Activated CD4-positive, alpha-beta T cell treated with anti-CD3 and anti-CD28 coated beads for 48 hours (primary cell): ENCODE data around the gene SLC44A2.
A peak's percentile ranks its signal among the peaks of the same experiment; 100 is the strongest.
"Not testable (repeated sequence)": the region's sequence is repeated elsewhere in the genome, so short reads cannot be mapped to it uniquely, and the experiment has no call there.

ENCODE experiments used
- DNase-seq: peaks from one replicate; pipeline ENCODE4 v3.0.0-alpha.2; 2020

Gene SLC44A2

DNA sequence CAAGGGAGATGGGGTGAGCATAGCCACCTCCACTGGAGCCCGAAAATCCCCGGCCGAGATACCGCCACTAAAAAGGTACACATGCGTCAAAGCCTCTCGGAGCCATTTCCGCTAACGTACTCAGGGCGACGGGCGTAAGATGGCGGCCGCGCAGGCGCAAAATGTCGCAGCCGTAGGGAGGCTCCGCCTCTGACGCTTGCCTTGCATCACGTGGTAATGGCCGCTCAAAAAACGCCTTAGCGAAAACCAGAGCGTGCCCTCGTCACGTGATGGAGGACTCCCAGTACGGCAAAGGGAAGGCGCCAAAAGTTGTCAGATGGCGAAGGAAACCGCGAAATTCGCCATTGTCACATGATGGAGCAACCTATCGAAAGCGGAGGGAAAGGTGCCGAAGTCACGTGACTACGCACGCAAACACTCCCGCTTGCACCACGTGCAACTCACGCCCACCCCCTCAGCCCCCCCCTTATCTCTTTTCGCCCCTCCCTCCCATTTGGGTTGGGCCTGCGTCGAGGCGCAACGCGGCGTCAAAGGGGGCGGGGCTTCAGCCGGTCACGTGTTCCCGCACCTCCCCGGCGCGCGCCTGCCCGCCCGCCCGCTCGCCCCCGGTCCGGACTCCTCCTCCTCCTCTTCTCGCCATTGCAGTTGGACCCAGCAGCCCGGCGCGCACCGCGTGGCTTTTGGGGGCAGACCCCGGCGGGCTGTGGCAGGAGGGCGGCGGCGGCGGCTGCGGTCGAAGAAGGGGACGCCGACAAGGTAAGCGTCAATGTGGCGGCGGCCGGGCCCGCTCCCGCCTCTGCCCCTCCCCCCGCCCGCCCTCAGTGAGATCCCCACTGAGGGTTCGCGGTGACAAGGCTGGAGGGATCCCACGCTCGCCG is 28.6 kb downstream of the SLC44A2 start, which contains the start of gene ILF3:
Gene ILF3, plus strand, starts transcription at position 615 of the 878 bp plus-strand sequence. CDS start 16,260 bp downstream, outside the sequence.
- peak; percentile 100 for DNase-seq

DNA sequence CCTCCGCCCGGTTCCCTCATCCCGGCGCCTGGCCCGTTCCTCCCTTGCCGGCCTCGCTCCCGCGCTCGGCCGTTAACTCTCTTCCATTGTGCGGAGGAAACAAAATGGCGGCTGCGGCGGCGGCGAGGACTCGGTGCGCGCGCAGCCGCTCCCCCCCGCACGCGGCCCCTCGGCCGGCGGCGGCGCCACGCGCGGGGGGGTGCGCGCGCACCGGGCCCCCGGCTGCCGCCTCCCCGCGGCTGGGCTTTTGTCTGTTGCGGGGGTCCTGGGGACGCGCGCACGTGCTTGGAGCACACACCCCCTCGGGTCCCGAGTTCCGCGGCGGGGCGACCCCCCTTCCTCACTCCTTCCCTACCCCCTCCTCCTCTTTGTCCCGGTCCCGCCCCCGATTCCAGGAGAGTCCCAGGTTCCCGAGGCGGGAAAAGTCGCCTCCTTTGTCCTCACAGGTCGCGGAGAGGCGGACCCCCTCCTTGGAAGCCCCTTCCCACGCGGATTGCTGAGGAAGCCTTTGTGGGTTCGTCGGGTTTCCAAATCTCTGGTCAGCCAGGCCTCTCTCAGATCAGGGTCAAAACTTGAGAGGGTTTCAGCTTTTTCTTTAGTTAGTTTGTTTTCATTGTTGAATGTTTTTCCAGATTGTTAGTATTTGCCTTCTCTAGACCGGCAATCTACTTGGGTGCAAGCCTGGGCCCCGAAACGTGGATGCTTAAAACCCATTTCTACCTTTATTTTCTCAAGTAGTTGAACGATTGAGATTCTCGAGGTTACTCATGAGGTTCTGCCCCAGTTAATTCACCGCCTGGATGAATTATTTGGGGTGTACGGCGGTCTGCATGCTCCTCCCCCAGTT is 29.5 kb downstream of the SLC44A2 start:
- peak; percentile 75 for DNase-seq

DNA sequence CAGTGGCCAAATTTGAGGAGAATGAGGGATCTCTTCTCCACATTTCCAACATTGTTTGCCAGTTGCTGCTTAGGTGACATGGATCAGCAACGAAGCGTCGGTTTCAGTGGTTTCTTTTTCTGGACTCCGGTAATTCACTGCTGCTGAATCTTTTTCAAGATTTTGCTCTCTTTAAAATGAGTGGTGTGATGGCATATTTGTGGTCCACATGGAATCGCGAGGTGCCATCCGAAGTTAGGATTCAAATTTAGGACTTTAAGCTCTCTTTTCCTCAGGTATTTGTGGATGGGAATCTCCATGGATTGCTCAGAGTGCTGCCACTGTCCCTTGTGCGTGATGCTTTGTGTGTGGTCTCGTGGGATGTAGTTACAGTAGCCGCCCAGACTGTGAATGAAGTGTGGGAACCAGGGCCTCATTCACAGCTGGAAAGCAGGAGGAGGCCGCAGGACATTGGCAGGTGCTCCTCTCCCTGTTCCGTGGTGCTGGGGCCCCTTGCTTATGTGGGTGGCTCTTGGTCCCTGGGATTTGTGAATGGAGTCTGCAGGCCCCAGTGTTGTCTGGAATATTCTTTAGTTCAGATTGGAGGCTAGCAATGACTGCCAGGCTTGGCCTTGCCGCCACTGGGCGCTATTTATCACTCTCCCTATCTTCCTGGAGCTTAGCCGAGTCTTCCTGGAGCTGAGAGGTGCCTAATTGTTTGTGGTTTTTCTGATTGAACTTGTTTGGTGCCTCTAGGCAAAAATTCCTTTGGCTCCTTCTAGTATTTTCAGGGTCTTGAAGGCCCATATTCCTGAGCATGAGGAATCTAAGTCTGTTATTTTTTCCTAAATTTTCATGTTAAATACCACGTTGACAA is 30.3 kb downstream of the SLC44A2 start:
- peak; percentile 32 for DNase-seq

DNA sequence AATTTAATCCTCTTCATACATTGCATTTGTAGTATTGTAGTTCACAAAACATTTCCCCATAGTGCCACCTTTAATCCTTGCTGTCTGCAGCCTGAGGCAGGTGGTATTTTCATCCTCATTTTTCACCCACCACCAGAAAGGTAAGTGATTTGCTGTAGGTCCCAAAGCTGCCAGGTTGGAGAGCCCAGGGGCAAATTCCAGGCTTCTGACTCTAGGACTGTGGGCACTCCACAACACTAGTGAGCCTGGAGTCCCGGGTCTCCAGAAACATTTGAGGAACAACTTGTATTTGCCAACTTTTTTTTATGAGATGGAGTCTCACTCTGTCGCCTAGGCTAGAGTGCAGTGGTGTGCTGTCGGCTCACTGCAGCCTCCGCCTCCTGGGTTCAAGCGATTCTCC is 35.0 kb downstream of the SLC44A2 start:
- no peak for DNase-seq

DNA sequence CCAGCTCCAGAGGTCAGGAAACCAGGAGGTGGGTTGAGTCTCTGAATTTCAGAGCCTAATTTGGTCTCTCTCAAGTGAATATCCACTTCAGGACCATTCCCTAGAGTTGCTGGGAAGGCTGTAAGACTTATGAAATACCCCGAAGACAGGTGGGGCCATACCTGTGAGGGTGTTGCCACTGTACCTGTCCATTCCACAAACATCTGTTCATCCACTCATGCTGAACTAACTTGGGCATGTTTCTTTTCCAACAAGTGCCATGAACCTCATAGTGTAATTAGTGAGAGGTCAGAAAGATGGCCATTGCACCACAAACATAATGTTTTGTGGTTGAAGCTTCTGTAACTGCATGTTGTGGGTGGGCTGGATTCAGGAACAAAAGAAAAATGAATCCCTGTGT is 36.6 kb downstream of the SLC44A2 start:
- DNase-seq = no peak

DNA sequence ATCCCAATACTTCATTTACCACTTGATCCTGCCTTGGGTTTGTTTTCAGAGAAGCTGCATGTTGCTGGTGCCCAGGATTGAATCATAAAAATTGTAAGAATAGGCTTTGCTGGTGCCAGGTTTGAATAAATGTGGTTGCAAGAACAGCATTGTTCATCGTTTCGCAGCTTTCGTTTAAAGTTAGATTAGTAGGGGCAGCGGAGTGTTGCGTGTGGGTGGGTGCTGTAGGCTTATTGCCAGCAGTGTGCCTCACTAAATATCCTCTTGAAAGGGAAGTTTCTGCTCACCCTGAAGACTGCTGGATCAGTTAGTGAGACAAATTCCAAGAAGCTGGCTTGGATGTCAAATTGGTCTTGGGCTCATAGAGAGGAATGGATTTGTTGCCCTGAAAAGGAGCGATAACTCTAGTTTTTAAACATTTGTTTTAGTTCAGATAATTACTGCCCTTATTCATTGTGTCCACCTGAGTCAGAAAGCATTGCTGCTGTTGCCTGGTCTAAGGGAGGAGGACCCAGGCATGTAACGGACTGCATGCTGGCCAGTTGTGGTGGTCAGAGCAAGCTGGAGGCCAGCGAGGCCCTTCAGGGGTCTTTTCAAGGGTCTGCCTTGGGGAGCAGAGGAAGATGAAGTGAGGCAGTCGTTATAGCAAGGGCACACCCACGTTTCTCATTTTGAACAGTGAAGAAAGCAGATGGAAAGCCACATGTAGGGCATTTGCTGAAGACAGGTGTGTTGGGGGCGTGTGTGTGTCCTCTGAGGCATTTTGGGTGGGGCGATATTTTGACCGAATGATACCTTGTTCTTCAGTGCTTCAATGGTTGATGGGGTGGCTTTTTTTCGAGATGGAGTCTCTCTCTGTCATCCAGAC is 37.3 kb downstream of the SLC44A2 start:
- peak; percentile 51 for DNase-seq

DNA sequence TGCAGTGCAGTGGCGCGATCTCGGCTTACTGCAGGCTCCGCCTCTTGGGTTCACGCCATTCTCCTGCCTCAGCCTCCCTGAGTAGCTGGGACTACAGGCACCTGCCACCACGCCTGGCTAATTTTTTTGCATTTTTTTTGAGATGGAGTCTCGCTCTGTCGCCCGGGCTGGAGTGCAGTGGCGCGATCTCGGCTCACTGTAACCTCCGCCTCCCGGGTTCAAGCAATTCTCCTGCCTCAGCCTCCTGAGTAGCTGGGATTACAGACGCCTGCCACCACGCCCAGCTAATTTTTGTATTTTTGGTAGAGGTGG is 37.9 kb downstream of the SLC44A2 start:
- not testable (repeated sequence) for DNase-seq

DNA sequence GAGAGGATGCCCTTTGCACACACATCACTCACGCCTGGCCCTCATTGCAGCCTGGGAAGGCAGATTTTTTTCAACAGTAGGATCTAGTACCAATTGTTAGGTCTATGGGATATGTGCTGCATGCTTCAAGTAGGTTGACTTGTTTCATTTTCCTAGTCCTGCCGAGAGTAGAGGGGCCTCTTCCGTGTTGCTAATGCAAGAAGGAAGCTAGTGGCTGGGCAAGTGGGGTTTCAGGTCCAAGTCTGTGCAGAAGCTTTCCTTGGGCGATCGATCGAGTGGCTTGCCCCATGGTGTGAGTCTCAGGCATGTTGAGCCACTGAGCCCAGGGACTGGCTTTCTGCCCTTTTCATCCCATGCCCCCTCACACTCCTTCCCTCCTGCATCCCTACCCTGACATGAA is 42.5 kb downstream of the SLC44A2 start:
- DNase-seq = no peak

DNA sequence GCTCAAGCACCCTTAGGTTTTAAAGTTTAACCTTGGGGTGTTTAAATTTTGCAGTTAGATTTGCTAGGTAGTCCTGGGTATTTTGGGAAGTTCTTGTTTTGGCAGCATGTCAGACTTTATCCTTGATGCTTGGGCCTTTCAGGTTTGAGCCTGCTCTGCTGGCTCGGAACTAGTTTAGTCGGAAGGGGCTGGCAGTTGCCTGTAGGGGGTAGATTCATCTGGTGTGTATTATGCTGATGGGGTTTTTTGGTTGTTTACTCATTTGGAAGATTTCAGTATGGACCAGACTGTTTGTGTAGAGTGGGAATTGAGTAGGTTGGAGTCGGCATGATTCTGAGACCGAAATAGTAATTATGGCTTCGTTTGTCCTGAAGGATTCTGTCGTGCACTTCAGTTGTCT is 43.9 kb downstream of the SLC44A2 start:
- DNase-seq = no peak

DNA sequence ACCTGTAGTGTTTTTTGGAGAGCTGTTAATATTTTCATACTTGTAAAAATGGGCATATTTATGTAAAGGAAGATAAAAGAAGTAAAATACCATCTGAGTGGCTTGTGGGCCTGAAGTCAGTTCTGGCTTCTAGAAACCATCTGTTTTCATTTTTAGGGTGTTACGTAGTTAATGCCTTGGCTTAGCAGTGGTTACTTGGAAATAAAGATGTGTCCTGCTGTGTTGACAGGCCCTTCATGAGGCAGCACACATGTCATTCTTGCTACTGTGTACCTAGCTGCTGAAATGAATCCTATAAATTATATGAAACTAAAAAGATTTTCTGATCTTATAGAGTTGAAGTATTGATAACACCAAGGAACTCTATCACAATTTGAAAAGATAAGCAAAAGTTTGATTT is 44.8 kb downstream of the SLC44A2 start:
- no peak for DNase-seq

DNA sequence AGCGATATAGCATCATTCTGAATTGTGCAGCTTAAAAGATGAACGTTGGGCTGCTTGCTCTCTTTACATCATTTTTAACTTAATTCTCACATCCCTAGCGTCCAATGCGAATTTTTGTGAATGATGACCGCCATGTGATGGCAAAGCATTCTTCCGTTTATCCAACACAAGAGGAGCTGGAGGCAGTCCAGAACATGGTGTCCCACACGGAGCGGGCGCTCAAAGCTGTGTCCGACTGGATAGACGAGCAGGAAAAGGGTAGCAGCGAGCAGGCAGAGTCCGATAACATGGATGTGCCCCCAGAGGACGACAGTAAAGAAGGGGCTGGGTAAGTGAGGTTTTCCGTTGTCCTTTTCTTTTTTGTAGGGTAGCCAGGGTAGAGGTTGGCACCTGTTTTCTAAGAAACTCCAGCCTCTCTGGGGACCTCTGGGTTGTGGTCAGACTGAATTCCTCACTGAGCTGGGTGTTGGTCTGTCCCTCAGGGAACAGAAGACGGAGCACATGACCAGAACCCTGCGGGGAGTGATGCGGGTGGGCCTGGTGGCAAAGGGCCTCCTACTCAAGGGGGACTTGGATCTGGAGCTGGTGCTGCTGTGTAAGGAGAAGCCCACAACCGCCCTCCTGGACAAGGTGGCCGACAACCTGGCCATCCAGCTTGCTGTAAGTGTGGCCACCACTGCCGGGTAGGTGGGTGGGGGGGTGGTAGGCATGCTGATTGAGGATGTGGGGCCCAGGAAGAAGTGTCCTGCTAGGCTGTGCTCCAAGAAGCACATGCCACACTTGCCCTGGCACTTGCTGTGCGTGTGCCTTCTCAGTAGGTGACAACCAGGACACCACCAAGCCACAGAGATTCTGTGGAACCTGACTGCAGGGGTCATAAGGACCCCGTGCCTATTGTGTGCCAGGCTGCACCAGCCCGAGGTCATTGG is 45.8 kb downstream of the SLC44A2 start:
- DNase-seq = no peak

DNA sequence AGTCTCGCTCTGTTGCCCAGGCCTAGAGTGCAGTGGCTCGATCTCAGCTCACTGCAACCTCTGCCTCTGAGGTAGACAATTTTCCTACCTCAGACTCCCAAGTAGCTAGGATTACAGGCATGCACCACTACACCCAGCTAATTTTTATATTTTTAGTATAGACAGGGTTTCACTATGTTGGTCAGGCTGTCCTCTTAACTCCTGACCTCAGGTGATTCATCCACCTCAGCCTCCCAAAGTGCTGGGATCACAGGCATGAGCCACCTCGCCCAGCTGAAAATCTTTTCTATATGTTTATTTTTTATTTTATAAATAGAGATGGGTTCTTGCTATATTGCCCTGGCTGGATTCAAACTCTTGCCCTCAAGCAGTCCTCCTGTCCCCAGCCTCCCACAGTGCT is 46.6 kb downstream of the SLC44A2 start:
- not testable (repeated sequence) for DNase-seq

DNA sequence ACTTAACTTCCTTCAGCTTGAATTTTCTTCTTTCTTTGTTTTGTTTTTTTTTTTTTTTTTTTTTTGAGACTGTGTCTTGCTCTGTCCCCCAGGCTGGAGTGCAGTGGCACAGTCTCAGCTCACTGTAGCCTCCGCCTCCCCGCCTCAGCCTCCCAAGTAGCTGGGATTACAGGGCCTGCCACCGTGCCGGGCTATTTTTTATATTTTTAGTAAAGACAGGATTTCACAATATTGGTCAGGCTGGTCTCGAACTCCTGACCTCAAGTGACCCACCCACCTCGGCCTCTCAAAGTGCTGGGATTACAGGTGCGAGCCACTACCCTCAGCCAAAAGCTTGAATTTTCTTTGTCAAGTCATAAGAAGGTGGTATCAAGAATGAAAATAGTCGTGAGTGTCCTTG is 49.9 kb downstream of the SLC44A2 start:
- not testable (repeated sequence) for DNase-seq

DNA sequence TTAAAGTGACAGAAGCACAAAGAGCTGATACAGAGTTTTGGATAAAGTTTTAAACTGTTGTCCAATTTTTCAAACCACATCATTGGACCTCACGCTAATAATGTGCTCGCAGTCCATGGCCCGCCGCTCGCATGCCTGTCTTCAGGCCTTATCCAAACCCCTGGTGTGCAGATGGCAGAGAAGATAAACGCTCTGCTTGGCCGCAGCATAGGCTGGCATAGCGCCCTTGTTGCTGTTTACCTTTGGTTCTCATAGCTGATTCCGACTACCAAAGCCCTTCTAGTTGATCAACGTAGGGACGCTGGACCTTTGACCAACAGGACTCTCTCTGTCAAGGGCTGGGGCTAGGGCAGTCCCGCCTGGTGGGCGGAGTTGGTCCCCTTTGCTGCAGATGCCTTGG is 52.4 kb downstream of the SLC44A2 start:
- no peak for DNase-seq

DNA sequence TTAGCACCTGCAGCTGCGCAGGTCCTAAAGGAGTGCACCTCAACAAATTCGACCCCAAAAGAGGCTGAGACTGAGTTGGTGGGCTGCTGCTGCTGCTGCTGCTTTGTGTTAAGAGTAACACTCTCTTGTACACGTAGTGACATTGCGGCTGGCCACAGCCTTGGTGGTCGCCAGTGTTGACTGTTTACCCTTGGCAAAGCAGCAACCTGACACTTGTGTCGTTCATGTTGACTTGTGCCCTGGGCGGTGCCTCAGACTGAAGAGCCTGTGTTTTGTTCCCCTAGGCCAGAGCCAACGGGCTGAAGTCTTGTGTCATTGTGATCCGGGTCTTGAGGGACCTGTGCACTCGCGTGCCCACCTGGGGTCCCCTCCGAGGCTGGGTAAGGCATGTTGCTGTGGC is 53.5 kb downstream of the SLC44A2 start:
- DNase-seq = no peak

DNA sequence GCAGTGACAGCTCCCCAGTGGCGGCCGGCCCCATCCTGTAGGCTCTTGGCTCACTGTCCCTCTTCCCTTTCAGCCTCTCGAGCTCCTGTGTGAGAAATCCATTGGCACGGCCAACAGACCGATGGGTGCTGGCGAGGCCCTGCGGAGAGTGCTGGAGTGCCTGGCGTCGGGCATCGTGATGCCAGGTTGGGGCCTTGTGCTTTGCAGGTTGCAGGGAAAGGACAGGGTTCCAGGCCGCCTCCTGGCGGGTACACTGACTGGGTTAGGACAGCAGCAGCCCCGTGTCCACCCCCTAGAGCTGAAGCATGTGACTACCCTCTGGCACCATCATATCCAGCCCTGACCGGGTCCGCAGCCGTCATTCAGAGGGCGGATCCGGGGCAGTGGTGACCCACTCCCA is 54.4 kb downstream of the SLC44A2 start:
- DNase-seq = no peak

DNA sequence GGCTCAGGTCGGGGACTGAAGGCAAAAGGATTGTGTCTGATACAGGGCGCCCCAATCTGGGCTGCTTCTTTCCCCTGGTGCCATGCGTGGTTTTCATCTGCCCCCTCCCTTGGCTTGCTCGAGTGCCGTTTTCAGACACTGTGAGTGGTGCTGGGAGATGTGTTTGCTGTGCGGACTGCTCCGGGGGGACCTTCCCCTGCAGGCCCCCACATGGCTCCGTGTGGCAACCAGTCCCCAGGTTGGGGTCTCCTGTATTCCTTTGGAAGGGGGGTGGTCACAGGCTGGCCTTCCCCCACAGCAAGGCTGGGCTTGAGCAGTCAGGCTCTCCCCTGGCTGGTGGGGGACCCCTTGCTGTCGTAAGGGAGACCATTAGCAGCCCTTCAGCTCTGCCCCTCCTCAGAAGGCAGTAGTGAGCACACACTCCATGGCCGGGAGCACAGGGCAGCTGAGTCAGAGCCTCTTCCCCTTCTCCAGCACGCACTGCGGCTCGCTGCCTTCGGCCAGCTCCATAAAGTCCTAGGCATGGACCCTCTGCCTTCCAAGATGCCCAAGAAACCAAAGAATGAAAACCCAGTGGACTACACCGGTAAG is 55.3 kb downstream of the SLC44A2 start:
- no peak for DNase-seq

DNA sequence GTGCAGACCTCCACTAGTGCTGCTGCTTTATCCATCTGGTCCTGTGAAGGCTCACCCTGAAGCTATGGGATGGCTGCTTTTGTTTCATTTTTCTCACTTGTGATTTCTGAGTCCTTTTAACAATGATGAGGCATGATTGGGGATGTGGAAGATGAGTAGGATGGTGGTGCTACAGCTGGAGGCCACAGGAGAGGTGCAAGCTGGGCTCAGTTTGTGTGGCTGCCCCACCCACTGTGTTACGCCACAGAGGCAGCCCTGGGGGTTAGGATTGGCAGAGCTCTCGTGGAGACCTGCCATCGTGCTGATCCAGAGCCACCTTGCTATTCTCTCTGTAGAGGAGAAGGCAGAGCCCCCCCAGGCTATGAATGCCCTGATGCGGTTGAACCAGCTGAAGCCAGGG is 56.3 kb downstream of the SLC44A2 start:
- no peak for DNase-seq

DNA sequence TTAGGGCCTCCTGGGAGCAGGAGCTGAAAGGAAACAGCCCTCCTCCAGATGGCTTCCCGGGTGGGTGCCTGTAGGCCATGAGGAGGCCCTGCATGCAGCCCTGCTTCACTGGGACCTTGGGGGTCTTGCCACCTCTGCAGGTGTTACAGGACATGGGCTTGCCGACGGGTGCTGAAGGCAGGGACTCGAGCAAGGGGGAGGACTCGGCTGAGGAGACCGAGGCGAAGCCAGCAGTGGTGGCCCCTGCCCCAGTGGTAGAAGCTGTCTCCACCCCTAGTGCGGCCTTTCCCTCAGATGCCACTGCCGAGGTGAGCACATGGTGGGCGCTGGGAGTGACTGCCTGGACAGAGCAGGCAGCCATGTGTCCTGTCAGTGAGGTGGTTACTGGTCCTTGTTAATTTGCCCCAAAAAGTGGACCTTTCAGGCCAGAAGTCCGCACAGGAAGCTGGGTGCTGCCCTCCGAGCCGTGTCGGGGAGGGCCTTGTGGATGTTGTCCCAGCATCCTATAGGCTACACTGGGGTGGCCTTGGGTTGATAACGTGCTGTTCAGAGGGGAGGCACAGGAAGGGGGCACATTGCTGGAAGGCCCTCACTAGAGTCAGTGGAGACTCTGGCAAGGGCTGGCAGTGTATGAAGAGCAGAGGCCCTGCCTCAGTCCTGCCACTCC is 57.2 kb downstream of the SLC44A2 start:
- no peak for DNase-seq

DNA sequence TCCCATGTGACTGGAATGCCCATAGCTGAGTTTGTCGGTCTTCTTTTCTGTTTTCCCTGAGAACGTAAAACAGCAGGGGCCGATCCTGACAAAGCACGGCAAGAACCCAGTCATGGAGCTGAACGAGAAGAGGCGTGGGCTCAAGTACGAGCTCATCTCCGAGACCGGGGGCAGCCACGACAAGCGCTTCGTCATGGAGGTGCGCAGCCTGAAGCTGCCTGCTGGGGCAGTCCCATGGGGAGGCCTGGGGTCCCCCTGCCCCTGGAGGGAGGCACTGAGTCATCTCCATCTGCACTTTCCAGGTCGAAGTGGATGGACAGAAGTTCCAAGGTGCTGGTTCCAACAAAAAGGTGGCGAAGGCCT is 57.7 kb downstream of the SLC44A2 start:
- no peak for DNase-seq
